Transverse colon (tissue), 3 donors: ENCODE data around the gene PTPRN2.

Experiments used
- EP300 ChIP-seq: sonication (generic); formaldehyde crosslinking; IDR thresholded peaks from one replicate; pipeline ENCODE4 v1.6.1; 2017; ENCODE audit warnings: antibody characterized with exemption, low read depth
- TF ChIP-seq, protein P1 (sequence below), 5 experiments: fragments of 200-600 bp in 3 of 5; fragments of 450-650 bp in 2 of 5; sonication (generic) in 3 of 5; IDR thresholded peaks; 1 replicate in 2 of 5; 2 replicates in 3 of 5; pipeline ENCODE4 v1.5.1; 2016 to 2017; ENCODE audit warnings: antibody characterized with exemption in 5 of 5, inconsistent platforms in 3 of 5, mild to moderate bottlenecking in 2 of 5, moderate library complexity in 1 of 5

DNA sequence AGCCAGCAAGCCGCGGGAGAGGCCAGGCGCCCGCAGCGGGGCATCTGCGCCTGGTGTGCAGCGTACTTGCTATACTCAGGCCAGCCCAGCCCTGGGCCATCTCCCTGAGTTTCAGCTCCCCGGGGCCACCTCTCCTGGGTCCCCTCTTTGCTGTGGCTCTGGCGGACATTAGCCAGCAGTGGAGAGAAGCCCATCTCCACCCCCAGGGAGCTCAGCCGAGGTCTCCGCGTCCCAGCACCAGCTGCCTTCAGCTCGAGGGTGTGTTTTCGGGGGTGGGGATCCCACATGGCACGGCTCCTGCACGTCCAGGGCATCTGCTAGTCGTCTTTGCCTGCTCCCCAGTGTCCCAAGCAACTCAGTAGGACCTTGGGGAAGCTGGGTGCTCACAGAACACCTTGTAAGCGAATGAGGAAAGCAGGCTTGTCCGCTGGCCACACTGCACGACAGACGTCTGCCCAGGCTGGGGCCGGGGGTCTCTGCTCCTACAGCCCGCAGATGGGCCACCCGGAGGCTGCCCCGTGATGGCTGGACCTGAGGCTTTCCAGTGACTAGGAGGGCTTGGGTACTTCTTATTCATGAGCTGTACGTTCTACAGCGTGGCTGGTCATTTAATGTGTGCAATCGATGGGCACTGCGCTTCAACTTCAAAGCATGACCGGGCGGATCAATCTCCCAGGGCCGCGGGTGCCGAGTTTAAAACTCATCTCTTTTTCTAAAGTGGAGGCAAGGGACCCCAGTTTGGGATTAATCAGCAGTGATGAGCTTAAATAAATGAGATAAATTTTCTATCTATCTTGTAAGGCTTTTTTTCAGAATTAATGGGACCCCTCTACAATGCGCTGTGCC lies 795.2 kb downstream of the PTPRN2 start:
- no peak for TF ChIP-seq EP300
- TF ChIP-seq, protein P1, sequence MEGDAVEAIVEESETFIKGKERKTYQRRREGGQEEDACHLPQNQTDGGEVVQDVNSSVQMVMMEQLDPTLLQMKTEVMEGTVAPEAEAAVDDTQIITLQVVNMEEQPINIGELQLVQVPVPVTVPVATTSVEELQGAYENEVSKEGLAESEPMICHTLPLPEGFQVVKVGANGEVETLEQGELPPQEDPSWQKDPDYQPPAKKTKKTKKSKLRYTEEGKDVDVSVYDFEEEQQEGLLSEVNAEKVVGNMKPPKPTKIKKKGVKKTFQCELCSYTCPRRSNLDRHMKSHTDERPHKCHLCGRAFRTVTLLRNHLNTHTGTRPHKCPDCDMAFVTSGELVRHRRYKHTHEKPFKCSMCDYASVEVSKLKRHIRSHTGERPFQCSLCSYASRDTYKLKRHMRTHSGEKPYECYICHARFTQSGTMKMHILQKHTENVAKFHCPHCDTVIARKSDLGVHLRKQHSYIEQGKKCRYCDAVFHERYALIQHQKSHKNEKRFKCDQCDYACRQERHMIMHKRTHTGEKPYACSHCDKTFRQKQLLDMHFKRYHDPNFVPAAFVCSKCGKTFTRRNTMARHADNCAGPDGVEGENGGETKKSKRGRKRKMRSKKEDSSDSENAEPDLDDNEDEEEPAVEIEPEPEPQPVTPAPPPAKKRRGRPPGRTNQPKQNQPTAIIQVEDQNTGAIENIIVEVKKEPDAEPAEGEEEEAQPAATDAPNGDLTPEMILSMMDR (IDR thresholded peaks at IDR 0.05) = no peak
